HG03442 (cell line): ENCODE results near the gene PEPD.

Source experiments
- ATAC-seq: cut with Tn5 transposase; IDR thresholded peaks from one replicate; pipeline ENCODE4 v1.9.1; 2021; ENCODE audit warnings: mild to moderate bottlenecking, moderate library complexity; ENCODE audit not compliant: unreplicated experiment

The PEPD gene

GRCh38 chr19:33370783-33371182 lies 150.8 kb downstream of the PEPD start:
- no peak for ATAC-seq

- ATAC-seq: no peak
Measured at GRCh38 chr19:33368074-33368864, 153.3 kb downstream of the PEPD start.

- no peak for ATAC-seq
Measured at GRCh38 chr19:33366897-33367296, 154.7 kb downstream of the PEPD start.

GRCh38 chr19:33366127-33366526 lies 155.5 kb downstream of the PEPD start:
- no peak for ATAC-seq

- no peak for ATAC-seq
Measured at GRCh38 chr19:33365691-33366090, 155.9 kb downstream of the PEPD start.

GRCh38 chr19:33363476-33363875 lies 158.1 kb downstream of the PEPD start:
- no peak for ATAC-seq

GRCh38 chr19:33362508-33363228 lies 158.9 kb downstream of the PEPD start:
- no peak for ATAC-seq

- no peak for ATAC-seq
Measured at GRCh38 chr19:33359581-33359980, 162.0 kb downstream of the PEPD start.

- ATAC-seq: no peak
Measured at GRCh38 chr19:33358408-33358807, 163.2 kb downstream of the PEPD start.

- no peak for ATAC-seq
Measured at GRCh38 chr19:33357556-33357955, 164.0 kb downstream of the PEPD start.

- ATAC-seq: no peak
Measured at GRCh38 chr19:33355535-33355934, 166.1 kb downstream of the PEPD start.

- no peak for ATAC-seq
Measured at GRCh38 chr19:33350538-33351309, 170.9 kb downstream of the PEPD start.

- ATAC-seq: no peak
Measured at GRCh38 chr19:33349319-33350289, 172.0 kb downstream of the PEPD start.

GRCh38 chr19:33348301-33349010 lies 173.1 kb downstream of the PEPD start:
- no peak for ATAC-seq

- ATAC-seq: no peak
Measured at GRCh38 chr19:33347300-33347699, 174.3 kb downstream of the PEPD start.

GRCh38 chr19:33346665-33347064 lies 174.9 kb downstream of the PEPD start:
- no peak for ATAC-seq

GRCh38 chr19:33345163-33345562 lies 176.4 kb downstream of the PEPD start:
- ATAC-seq: no peak

GRCh38 chr19:33344573-33344925 lies 177.0 kb downstream of the PEPD start:
- ATAC-seq: no peak

- no peak for ATAC-seq
Measured at GRCh38 chr19:33343859-33344572, 177.6 kb downstream of the PEPD start.
